Right atrium auricular region (tissue), 2 donors: ENCODE data around the gene FBXL7. TPM values are rescaled to one million over a fixed set of nuclear protein-coding genes. Genes with fewer than 3 reads are reported as not detected.
A peak's percentile ranks its signal among the peaks of the same experiment; 100 is the strongest.

Source experiments
- DNase-seq: peaks from one replicate; pipeline ENCODE4 v3.0.0-alpha.2; 2019; ENCODE audit warnings: low spot score
- H3K27ac ChIP-seq, 2 donors: fragments of 200-600 bp; sonication (generic); 1 replicate in 1 of 2; 2 replicates in 1 of 2; pipeline ENCODE4 v1.5.1; 2016 to 2019
- H3K27me3 ChIP-seq, 2 donors: fragments of 200-600 bp; sonication (generic); one replicate each; pipeline versions ENCODE4 v1.5.1 to v1.6.0; 2017 to 2019
- H3K36me3 ChIP-seq: fragments of 200-600 bp; sonication (generic); one replicate; pipeline ENCODE4 v1.5.1; 2016
- H3K4me1 ChIP-seq, 2 donors: fragments of 200-600 bp; sonication (generic); one replicate each; pipeline versions ENCODE4 v1.5.1 to v1.6.0; 2017 to 2019
- H3K4me3 ChIP-seq, 2 donors: fragments of 200-600 bp; sonication (generic); 1 replicate in 1 of 2; 2 replicates in 1 of 2; pipeline ENCODE4 v1.5.1; 2017 to 2019; ENCODE audit warnings: mild to moderate bottlenecking in 1 of 2, moderate library complexity in 1 of 2
- H3K9me3 ChIP-seq, 2 donors: fragments of 200-600 bp; sonication (generic); one replicate each; pipeline ENCODE4 v1.5.1; 2019
- total RNA-seq, 2 donors: library from RNA; depleted of rRNA; stranded (reverse); fragments of >200 nt; gene quantifications; one replicate each; pipeline ENCODE4 v1.1.0, GENCODE V29; 2016
- TF ChIP-seq, protein P1 (sequence below), 2 donors: fragments of 200-600 bp; sonication (generic); IDR thresholded peaks; one replicate each; pipeline ENCODE4 v1.5.1; 2019; ENCODE audit warnings: antibody characterized with exemption in 2 of 2

Gene FBXL7
- total RNA-seq, 2 donors from 2014 or later, result 16.6 to 18.4 TPM

DNA sequence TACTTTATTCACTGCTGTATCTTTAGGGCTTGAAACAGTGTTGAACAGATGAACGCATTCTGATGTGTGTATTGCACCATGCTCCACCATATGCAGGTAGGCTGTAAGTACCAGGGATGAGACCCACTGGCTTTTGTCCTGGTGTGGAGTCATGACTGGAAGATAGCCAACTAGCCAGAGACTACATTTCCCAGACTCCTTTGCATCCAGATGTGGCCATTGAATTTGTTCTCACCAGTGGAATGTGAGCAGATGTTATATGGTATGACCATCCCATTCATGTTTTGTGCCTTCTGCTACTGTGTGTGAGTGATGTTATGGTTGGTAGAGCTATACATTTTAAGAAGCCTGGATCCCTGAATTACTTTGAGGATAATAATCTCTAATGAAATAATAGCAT, 7.4 kb upstream of the FBXL7 start:
- H3K27ac ChIP-seq, result no peak overlapping the region
- no peak for DNase-seq
- H3K36me3 ChIP-seq, result no peaks in the 10 kb centered on the region
- TF ChIP-seq, protein P1, sequence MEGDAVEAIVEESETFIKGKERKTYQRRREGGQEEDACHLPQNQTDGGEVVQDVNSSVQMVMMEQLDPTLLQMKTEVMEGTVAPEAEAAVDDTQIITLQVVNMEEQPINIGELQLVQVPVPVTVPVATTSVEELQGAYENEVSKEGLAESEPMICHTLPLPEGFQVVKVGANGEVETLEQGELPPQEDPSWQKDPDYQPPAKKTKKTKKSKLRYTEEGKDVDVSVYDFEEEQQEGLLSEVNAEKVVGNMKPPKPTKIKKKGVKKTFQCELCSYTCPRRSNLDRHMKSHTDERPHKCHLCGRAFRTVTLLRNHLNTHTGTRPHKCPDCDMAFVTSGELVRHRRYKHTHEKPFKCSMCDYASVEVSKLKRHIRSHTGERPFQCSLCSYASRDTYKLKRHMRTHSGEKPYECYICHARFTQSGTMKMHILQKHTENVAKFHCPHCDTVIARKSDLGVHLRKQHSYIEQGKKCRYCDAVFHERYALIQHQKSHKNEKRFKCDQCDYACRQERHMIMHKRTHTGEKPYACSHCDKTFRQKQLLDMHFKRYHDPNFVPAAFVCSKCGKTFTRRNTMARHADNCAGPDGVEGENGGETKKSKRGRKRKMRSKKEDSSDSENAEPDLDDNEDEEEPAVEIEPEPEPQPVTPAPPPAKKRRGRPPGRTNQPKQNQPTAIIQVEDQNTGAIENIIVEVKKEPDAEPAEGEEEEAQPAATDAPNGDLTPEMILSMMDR (IDR thresholded peaks at IDR 0.05), result no peak
- H3K4me3 ChIP-seq, result no peak overlapping the region
- no peaks in the 10 kb centered on the region for H3K27me3 ChIP-seq
- H3K9me3 ChIP-seq, result no peaks in the 10 kb centered on the region
- H3K4me1 ChIP-seq, result no peaks in the 10 kb centered on the region

- no peaks in the 10 kb centered on the region for H3K27me3 ChIP-seq
- H3K4me1 ChIP-seq, result no peaks in the 10 kb centered on the region
- no peaks in the 10 kb centered on the region for H3K36me3 ChIP-seq
- DNase-seq, result no peak
- no peaks in the 10 kb centered on the region for H3K9me3 ChIP-seq
- H3K27ac ChIP-seq, result no peak overlapping the region
- TF ChIP-seq, protein P1 (IDR thresholded peaks at IDR 0.05), result no peak
- no peak overlapping the region for H3K4me3 ChIP-seq
These were observed 6.5 kb upstream of the FBXL7 start for GRCh38 chr5:15493501-15493900.

DNA sequence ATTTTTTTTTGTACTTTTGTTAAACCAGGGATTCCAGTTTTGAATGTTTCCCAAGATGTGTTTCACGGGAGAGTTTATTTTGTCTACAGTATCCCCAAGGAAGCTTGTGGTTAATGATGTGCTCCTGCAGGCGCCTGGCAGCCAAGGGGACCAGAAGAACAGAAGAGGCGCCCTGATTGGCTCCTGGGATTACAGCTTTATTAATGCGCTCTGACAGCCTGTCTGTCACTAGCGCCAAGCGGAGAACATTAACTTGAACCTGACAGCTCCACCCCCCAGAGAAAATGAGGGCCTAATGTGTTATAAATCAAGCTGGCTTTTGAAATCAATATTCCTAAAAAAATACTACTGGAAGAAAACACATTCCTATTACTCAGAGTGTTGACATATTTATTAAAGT, 5.0 kb upstream of the FBXL7 start:
- no peak for DNase-seq
- Histone ChIP-seq H3K36me3 (no peaks in the 10 kb centered on the region), H3K27me3 (no peaks in the 10 kb centered on the region), H3K9me3 (no peaks in the 10 kb centered on the region), H3K27ac (no peak overlapping the region), H3K4me1 (peaks cover 0 to 5% of the 10 kb centered on the region in 2 donors), H3K4me3 (no peak overlapping the region)
- TF ChIP-seq, protein P1 (IDR thresholded peaks at IDR 0.05), result no peak

GRCh38 chr5:15496886-15497285, 3.1 kb upstream of the FBXL7 start:
- H3K4me1 ChIP-seq, result peaks cover 0 to 10% of the 10 kb centered on the region in 2 donors
- no peaks in the 10 kb centered on the region for H3K9me3 ChIP-seq
- H3K36me3 ChIP-seq, result no peaks in the 10 kb centered on the region
- H3K27me3 ChIP-seq, result no peaks in the 10 kb centered on the region
- DNase-seq, result no peak
- H3K4me3 ChIP-seq, result no peak overlapping the region
- TF ChIP-seq, protein P1 (IDR thresholded peaks at IDR 0.05), result no peak
- H3K27ac ChIP-seq, result no peak overlapping the region

DNA sequence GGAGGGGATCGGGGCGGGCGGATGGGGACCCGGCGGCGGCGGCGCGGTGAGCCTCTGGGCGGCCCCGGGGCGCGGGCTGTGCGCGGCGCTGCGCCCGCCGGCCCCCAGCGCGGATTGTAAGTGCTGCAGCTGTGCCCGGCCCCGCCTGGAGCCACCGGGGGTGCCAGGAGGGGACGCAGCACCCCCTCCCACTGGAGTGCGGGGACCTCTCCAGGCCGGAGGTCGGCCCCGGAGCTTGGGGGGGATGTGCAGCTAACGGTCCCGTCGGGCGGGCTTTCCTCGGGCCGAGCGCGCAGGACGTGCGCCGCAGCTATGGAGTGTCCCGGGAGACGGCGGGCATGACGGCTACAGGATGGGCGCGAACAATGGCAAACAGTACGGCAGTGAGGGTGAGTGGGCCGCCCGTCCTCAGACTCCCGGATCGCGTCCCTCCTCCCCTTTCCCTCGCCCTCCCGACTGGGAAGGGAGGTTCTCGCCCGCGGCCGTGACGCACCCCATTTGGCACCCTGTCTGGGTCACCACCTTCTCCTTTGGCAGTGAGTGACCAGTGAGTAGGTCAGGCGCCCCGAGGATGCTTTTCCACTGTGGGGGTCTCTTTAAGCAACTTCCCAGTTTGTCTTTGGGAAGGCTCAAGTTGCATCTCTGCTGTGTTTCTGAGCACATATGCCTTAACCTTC, 483 bp downstream of the FBXL7 start:
- no peaks in the 10 kb centered on the region for H3K27me3 ChIP-seq
- TF ChIP-seq, protein P1 (IDR thresholded peaks at IDR 0.05), result no peak
- peak overlapping the region; percentile 81 to 84 for H3K4me3 ChIP-seq
- peaks cover 0 to 23% of the 10 kb centered on the region in 2 donors for H3K4me1 ChIP-seq
- DNase-seq, result peak; percentile 85
- H3K36me3 ChIP-seq, result no peaks in the 10 kb centered on the region
- H3K9me3 ChIP-seq, result no peaks in the 10 kb centered on the region
- H3K27ac ChIP-seq, result peak overlapping the region; percentile 87 to 93
